GM12891 (cell line): ENCODE results near the gene OR2M3.

ENCODE experiments used
- POLR2A ChIP-seq: IDR thresholded peaks from 2 replicates; pipeline ENCODE4 v1.6.1; 2011; ENCODE audit warnings: low read depth, low read length, control low read depth
- POLR2AphosphoS5 ChIP-seq: IDR thresholded peaks from 2 replicates; pipeline ENCODE4 v1.6.1; 2011; ENCODE audit warnings: low read depth, low read length, control low read depth

- TF ChIP-seq POLR2A, result no peak
- TF ChIP-seq POLR2AphosphoS5, result no peak
Observed at GRCh38 chr1:248229360-248229908, 32.4 kb downstream of the OR2M3 start.
